ENCODE results near the gene TRIM71.

TRIM71 gene

GRCh38 chr3:32837366-32837765, 19.6 kb downstream of the TRIM71 start:
- TF ChIP-seq CTCF (IDR thresholded peaks at IDR 0.05; ENCODE audit: borderline replicate concordance, extremely low read depth, low read length, poor library complexity, severe bottlenecking), result no peak
- TF ChIP-seq EZH2 (IDR thresholded peaks at IDR 0.05; ENCODE audit: borderline replicate concordance, low read depth, low read length, severe bottlenecking), result no peak
- H3K4me1 ChIP-seq (ENCODE audit: insufficient read depth, low read length), result peaks cover 14% of the 10 kb centered on the region
- H3K27ac ChIP-seq (ENCODE audit: low read length), result no peak overlapping the region
- no peak overlapping the region for H3K4me2 ChIP-seq (ENCODE audit: insufficient read depth, low read length)
- H3K79me2 ChIP-seq (ENCODE audit: insufficient read depth, low read length), result no peaks in the 10 kb centered on the region; the same call in 1 of the 2 replicates
- H2AFZ ChIP-seq (ENCODE audit: low read depth, low read length), result no peak overlapping the region
- H3K4me3 ChIP-seq (ENCODE audit: low read depth in 1 of 2, low read length in 2 of 2), result no peak overlapping the region
- ATAC-seq (ENCODE audit: insufficient read depth, low read depth), result no peak
- no peaks in the 10 kb centered on the region for H3K9me3 ChIP-seq (ENCODE audit: insufficient read depth, low read length, severe bottlenecking)
- H3K36me3 ChIP-seq (ENCODE audit: insufficient read depth, low read length), result no peaks in the 10 kb centered on the region
- DNase-seq, result no peak
- H4K20me1 ChIP-seq (ENCODE audit: insufficient read depth, low read length), result no peaks in the 10 kb centered on the region; the same call in 1 of the 2 replicates
- no peak overlapping the region for H3K9ac ChIP-seq (ENCODE audit: low read depth, low read length)
- no peaks in the 10 kb centered on the region for H3K27me3 ChIP-seq (ENCODE audit: insufficient read depth, low read length, poor library complexity)

- DNase-seq (no peak), ATAC-seq (ENCODE audit: insufficient read depth, low read depth) (no peak)
- Histone ChIP-seq H3K36me3 (ENCODE audit: insufficient read depth, low read length) (no peaks in the 10 kb centered on the region), H3K4me3 (ENCODE audit: low read depth in 1 of 2, low read length in 2 of 2) (no peak overlapping the region), H3K4me1 (ENCODE audit: insufficient read depth, low read length) (peaks cover 18% of the 10 kb centered on the region), H2AFZ (ENCODE audit: low read depth, low read length) (no peak overlapping the region), H3K9me3 (ENCODE audit: insufficient read depth, low read length, severe bottlenecking) (no peaks in the 10 kb centered on the region), H3K27me3 (ENCODE audit: insufficient read depth, low read length, poor library complexity) (no peaks in the 10 kb centered on the region), H3K27ac (ENCODE audit: low read length) (no peak overlapping the region), H3K9ac (ENCODE audit: low read depth, low read length) (no peak overlapping the region), H3K4me2 (ENCODE audit: insufficient read depth, low read length) (no peak overlapping the region), H4K20me1 (ENCODE audit: insufficient read depth, low read length) (no peaks in the 10 kb centered on the region; the same call in 1 of the 2 replicates), H3K79me2 (ENCODE audit: insufficient read depth, low read length) (no peaks in the 10 kb centered on the region; the same call in 1 of the 2 replicates)
- no peak for TF ChIP-seq EZH2 (IDR thresholded peaks at IDR 0.05; ENCODE audit: borderline replicate concordance, low read depth, low read length, severe bottlenecking)
- TF ChIP-seq CTCF (IDR thresholded peaks at IDR 0.05; ENCODE audit: borderline replicate concordance, extremely low read depth, low read length, poor library complexity, severe bottlenecking), result no peak
Measured at GRCh38 chr3:32837789-32838188, 20.0 kb downstream of the TRIM71 start.

DNA sequence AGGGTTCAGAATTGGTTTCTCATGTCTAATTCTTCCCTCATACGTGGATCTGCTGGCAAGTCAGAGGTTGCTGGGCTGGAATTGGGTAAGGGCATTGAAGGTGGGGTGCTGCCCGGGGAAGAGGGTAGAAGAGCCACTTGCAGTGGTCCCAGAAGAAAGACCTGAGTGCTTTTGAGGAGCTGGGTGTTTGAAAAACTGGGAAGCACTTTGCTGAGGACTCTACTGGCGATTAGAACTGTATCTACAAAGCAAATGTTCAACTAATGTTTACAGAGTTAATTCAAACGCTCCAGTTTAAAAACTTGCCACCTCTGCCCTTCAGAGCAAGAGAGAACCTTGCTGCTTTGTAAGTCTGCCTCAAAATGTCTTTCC, 21.9 kb downstream of the TRIM71 start:
- no peak overlapping the region for H3K9ac ChIP-seq (ENCODE audit: low read depth, low read length)

More for the DNA sequence above, 21.9 kb downstream of the TRIM71 start:
- Histone ChIP-seq H3K27me3 (ENCODE audit: insufficient read depth, low read length, poor library complexity) (no peaks in the 10 kb centered on the region), H2AFZ (ENCODE audit: low read depth, low read length) (no peak overlapping the region), H3K79me2 (ENCODE audit: insufficient read depth, low read length) (no peaks in the 10 kb centered on the region; the same call in 1 of the 2 replicates), H3K4me2 (ENCODE audit: insufficient read depth, low read length) (no peak overlapping the region), H4K20me1 (ENCODE audit: insufficient read depth, low read length) (no peaks in the 10 kb centered on the region), H3K4me3 (ENCODE audit: low read depth in 1 of 2, low read length in 2 of 2) (no peak overlapping the region), H3K4me1 (ENCODE audit: insufficient read depth, low read length) (peaks cover 23% of the 10 kb centered on the region), H3K9me3 (ENCODE audit: insufficient read depth, low read length, severe bottlenecking) (no peaks in the 10 kb centered on the region), H3K27ac (ENCODE audit: low read length) (no peak overlapping the region), H3K36me3 (ENCODE audit: insufficient read depth, low read length) (no peaks in the 10 kb centered on the region)
- ATAC-seq (ENCODE audit: insufficient read depth, low read depth) (no peak), DNase-seq (no peak)
- TF ChIP-seq CTCF (IDR thresholded peaks at IDR 0.05; ENCODE audit: borderline replicate concordance, extremely low read depth, low read length, poor library complexity, severe bottlenecking), result no peak
- no peak for TF ChIP-seq EZH2 (IDR thresholded peaks at IDR 0.05; ENCODE audit: borderline replicate concordance, low read depth, low read length, severe bottlenecking)

Measured in DND-41 (cell line).